Activated effector memory CD4-positive, alpha-beta T cell treated with Interleukin-2 at 50 U/mL for 16 hours (primary cell): ENCODE results near the gene JADE2.
"Not testable (repeated sequence)": the region's sequence is repeated elsewhere in the genome, so short reads cannot be mapped to it uniquely, and the experiment has no call there.

ENCODE experiments used
- DNase-seq: peaks from one replicate; pipeline ENCODE4 v3.0.0-alpha.2; 2020

JADE2 gene

DNA sequence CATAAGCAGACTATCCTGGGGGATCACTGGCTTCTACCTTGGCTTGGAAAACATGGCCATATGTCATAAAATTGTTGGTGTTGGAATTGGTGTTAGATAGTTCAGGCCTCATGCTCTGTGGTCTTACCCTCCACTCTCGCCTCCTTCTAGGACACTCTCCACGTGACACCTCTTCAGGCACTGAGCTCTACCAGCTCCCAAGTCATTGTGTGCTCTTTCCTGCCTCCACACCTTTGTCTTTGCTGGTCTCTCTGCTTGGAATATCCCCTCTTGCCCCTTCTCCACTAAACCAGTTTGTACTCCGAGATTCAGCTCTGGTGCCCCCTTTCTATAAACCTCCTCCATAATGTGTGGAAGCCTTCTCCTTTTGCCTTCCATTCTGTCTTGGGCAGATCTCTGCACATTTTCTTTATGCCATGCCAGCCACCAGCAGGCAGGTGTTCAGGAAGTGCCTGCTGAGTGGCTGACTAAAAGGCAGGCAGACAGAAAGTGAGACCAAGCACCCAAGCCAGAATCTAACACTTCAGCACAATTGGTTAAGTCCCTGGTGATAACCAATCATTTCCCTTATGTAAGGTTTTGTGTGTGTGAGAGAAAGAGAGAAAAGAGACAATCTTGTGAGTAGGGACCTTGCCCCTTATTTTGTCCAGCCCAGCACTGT lies 69.5 kb downstream of the JADE2 start:
- no peak for DNase-seq

GRCh38 chr5:134595458-134595838 lies 70.0 kb downstream of the JADE2 start:
- no peak for DNase-seq

GRCh38 chr5:134599820-134600219 lies 74.3 kb downstream of the JADE2 start:
- not testable (repeated sequence) for DNase-seq

GRCh38 chr5:134600600-134600999 lies 75.1 kb downstream of the JADE2 start:
- no peak for DNase-seq

DNA sequence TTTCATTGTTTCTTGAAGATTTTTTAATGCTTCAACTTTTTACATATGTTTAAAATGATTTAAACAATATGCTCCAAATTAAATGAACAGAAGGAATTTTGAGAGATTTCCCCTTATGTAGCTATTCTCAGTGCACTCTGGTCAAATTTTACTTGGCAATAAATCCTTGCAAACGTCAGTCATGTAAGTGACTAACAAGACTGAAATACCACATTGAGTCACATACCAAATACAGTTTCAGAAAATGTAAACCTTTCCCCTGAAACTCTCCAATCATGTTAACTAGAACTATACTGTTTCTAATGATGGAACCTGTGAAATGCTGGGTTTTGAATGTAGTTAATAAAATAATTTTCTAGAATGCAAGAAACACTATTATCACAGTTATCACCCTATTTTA lies 77.6 kb downstream of the JADE2 start:
- no peak for DNase-seq

DNA sequence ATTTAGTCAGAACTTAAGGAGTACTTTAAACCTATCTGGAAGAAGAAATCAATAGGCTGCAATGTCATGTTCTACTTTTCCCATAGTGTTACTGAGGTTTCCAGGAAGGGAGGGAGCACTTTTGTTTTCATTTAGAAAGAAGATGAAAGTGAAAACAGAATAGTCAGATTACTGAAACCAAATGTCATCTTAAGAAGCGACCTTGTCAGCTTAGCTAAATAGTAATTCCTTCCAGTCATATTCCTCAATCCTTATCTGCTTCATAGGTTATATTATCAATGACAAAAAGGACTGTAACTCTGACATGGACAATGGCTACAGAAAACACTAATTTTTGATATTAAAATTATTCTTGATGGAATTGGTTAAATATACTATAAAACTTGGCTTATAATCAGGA lies 79.4 kb downstream of the JADE2 start:
- DNase-seq, result no peak

DNA sequence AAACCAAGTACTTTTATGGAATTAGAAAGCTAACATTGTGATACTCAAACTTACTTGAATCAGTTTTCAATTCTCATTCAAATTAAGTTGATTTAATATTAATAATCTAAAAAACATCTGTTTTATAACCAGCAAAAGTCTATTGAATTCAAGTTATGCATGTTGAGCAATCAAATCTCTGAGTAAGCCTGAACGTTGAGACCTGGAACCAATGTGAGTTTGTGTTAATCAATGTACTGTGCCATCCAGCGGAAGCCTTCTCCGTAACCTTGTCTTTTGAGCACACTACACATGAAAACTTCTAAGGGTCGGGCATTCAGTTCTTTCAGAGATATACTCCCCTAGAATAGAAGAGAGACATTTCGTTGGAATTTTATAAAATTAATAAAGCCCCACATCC lies 81.3 kb downstream of the JADE2 start:
- DNase-seq, result no peak

DNA sequence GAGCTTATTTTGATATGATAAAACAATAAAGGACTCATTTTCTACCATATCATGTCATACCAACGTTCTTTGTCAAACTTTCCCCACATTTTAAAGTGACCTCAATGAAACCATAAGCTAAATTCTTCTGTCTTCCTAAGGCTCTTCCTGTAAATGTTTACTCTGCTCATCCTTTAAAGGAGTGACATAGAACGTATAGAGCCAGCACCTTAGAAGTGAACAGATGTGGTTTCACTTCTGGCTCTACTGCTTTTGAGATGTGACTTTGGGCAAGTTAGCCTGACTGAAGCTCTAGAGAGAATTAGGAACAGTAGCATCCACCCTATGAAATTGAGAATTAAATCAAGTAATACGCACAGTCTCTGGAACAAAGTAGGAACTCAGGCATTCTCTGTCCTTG lies 83.1 kb downstream of the JADE2 start:
- DNase-seq, result no peak

GRCh38 chr5:134609232-134609851 lies 83.9 kb downstream of the JADE2 start:
- no peak for DNase-seq

DNA sequence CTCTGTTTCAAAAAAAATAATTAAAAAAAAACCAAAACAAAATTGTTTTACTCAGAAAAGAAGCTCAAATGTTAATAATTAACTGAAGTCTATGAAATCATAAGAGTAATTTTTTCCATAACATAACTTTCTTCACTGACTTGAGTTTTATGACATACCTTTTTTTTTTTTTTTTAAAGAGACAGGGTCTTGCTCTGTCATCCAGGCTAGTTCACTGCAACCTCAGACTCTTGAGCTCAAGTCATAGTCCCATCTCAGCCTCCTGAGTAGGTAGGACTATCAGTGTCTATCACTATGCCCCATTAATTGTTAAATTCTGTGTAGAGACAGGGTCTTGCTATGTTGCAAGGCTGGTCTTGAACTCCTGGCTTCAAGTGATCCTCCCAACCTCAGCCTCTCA lies 85.3 kb downstream of the JADE2 start:
- no peak for DNase-seq

- no peak for DNase-seq
These were observed 86.0 kb downstream of the JADE2 start for GRCh38 chr5:134611515-134611914.

DNA sequence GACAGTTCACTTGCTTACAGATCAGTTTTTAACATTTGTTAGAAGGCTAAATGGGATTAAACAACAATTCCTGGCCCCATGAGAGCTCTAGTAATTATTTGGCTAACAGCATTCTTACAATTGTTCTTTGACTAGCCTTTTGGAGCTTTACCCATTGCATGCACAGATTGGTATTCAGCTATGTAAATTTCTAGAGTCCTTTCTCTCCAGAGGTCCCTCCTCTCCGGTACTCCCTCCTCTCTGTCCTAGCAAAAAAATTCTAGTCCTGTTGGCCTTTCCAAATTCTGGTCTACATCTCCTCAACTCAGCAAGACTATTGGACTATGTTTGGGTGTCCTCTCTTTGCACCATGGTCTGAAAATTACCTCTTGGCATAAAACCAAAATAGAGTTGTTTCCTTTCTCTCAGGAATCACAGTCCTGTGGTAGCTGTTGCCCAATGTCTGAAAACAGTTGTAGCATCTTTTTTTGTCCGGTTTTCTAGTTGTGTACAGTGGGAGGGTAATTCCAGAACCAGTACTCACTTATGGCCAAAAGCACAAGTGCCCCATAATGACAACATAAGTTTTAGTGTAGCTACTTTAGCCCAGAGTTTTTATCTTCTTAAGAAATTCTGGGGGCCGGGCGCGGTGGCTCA lies 89.1 kb downstream of the JADE2 start:
- no peak for DNase-seq

- DNase-seq, result no peak
These were observed 95.2 kb downstream of the JADE2 start for GRCh38 chr5:134620634-134621033.

GRCh38 chr5:134625559-134625958 lies 100.1 kb downstream of the JADE2 start:
- no peak for DNase-seq

DNA sequence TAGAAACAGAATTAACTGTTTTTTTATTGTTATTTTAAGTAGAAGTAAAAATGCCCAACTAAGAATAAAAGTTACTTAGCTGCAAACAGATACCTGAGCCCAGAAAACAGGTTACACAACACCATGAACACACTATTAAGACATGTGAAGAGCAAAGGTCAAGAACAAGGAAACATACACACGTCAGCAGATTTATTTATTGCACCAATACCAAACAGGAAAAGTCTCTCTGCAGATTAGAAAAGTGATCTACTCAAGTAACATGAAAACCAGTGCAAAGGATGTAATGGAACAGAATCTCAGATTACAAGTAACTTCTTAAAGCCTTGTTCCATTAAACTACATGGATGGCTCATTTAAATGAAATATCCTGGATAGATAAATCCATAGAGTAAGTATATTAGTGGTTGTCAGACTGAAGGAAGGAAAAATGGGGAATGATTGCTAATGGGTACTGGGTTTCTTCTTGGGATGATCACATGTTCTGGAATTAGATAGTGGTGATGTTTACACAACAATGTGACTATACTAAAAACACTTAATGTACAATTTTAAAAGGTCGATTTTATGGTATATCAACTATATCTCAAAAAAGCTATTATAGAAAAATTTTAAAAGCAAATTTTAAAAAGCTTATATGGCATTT lies 101.0 kb downstream of the JADE2 start:
- no peak for DNase-seq
